ENCODE results near the gene TGFBI.

Gene TGFBI

GRCh38 chr5:136065588-136065987 is 36.8 kb downstream of the TGFBI start:
- DNase-seq (ENCODE audit: low spot score): no peak

- DNase-seq (ENCODE audit: low spot score): no peak
Measured at GRCh38 chr5:136066661-136067271, 38.0 kb downstream of the TGFBI start.

GRCh38 chr5:136067422-136067821 is 38.6 kb downstream of the TGFBI start:
- no peak for DNase-seq (ENCODE audit: low spot score)

- DNase-seq (ENCODE audit: low spot score): no peak
Measured at GRCh38 chr5:136070486-136071285, 41.9 kb downstream of the TGFBI start.

- no peak for DNase-seq (ENCODE audit: low spot score)
Measured at GRCh38 chr5:136073714-136074529, 45.1 kb downstream of the TGFBI start.

- no peak for DNase-seq (ENCODE audit: low spot score)
Measured at GRCh38 chr5:136075466-136075891, 46.7 kb downstream of the TGFBI start.

GRCh38 chr5:136076067-136076466 is 47.3 kb downstream of the TGFBI start:
- no peak for DNase-seq (ENCODE audit: low spot score)

- no peak for DNase-seq (ENCODE audit: low spot score)
Measured at GRCh38 chr5:136076881-136077445, 48.2 kb downstream of the TGFBI start.

- no peak for DNase-seq (ENCODE audit: low spot score)
Measured at GRCh38 chr5:136079195-136079985, 50.6 kb downstream of the TGFBI start.

- DNase-seq (ENCODE audit: low spot score): no peak
Measured at GRCh38 chr5:136080113-136080482, 51.3 kb downstream of the TGFBI start.

- DNase-seq (ENCODE audit: low spot score): peak; percentile 49
Measured at GRCh38 chr5:136080483-136081216, 51.9 kb downstream of the TGFBI start.

- no peak for DNase-seq (ENCODE audit: low spot score)
Measured at GRCh38 chr5:136081217-136081591, 52.4 kb downstream of the TGFBI start.

GRCh38 chr5:136082390-136083193 is 53.8 kb downstream of the TGFBI start:
- peak; percentile 43 for DNase-seq (ENCODE audit: low spot score)

GRCh38 chr5:136084698-136085097 is 55.9 kb downstream of the TGFBI start:
- DNase-seq (ENCODE audit: low spot score): no peak

- DNase-seq (ENCODE audit: low spot score): no peak
Measured at GRCh38 chr5:136086783-136087566, 58.2 kb downstream of the TGFBI start.

- DNase-seq (ENCODE audit: low spot score): no peak
Measured at GRCh38 chr5:136087961-136088871, 59.4 kb downstream of the TGFBI start.

- no peak for DNase-seq (ENCODE audit: low spot score)
Measured at GRCh38 chr5:136089791-136090190, 61.0 kb downstream of the TGFBI start.

- DNase-seq (ENCODE audit: low spot score): no peak
Measured at GRCh38 chr5:136090319-136090718, 61.5 kb downstream of the TGFBI start.

Data from Ammon's horn (tissue), 1 donor.